Measurements from ENCODE around the gene RNF186.
"Not testable (repeated sequence)": the region's sequence is repeated elsewhere in the genome, so short reads cannot be mapped to it uniquely, and the experiment has no call there.

RNF186 gene

GRCh38 chr1:19824036-19824435 is 9.0 kb upstream of the RNF186 start:
- DNase-seq = no peak

- no peak for DNase-seq
These were observed 4.6 kb upstream of the RNF186 start for GRCh38 chr1:19819701-19820100.

DNA sequence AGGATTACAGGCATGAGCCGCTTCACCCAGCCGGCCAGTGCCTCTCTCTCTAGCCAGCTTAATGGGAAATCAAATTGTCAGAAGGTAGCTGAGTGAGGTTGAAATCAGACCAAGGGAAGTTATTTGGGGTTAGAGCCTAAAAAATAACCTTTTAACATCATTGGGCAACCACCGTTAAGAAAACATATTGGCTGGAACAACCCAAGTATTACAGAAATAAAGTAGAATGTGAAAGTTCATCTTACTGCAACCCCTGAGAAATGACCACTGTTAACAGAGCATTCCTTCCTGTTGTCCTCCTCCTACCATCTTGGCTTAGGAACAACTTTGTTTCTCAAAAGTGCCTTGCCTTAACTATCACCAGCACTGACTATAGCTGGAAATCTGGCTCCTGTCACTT is 3.2 kb upstream of the RNF186 start:
- no peak for DNase-seq

GRCh38 chr1:19817160-19817559 is 2.1 kb upstream of the RNF186 start:
- no peak for DNase-seq

GRCh38 chr1:19816737-19817086 is 1.6 kb upstream of the RNF186 start:
- not testable (repeated sequence) for DNase-seq

DNA sequence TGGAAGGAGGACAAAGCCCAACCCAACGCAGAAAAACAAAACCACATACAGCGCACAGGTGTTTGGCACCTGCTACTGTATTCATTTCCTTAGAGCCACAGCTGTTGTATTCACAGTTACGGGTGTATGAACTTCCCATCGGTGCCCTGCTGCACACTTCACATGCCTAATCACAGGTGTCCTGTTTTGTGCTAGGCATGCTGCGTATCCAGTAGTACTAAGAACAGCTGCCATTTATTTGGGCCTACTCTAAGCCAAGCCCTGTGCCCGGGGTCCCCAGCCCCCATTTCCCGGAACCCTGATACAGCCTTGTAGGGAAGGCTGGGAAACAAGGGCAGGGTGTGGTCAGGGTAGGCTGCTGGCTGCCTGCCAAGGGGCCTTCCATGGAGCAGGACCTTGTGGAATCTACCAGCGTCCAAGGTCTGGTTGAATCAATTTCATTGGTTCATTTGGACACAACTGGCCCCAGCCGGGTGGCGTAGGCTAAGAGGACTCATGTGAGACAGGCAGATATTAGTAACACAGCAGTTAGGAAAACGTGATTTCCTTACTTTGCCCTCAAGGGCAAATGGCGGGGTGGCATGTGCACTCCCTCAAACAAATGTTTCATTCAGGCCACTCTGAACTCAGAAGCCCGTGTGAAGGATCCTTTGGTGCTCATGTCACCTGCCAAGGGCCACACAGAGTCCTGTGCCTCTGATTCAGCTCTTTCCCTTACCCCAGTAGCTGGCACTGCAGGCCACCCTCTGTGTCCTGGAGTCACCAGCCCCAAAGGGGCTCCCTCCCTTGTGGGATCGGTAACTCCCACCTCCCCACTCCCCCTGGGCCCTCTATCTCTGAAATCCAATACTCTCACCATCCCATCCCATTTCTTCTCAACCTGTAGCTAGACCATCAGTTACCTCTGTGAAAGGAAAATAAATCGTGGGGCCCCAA is 986 bp upstream of the RNF186 start:
- DNase-seq = no peak

DNA sequence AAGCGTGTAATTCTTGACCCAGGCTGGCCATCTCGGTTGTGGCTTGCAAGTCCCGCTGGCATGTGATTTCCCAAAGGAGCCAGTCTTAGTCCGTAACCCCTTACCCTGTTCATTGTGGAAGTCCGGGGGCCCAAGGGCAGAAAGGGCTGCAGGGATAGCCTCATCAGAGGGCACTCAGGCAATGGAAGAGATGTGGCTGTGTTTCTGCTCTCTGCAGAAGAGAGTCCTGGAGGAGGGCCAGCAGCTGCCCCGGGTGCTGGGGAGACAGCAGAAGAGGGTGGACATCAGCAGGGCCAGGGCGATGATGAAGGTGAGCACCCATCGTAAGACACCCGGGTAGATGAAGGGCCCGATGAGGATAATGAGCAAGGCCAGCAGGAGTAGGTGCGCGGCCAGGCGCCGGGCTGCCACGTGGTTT is 830 bp downstream of the RNF186 start:
- no peak for DNase-seq

DNA sequence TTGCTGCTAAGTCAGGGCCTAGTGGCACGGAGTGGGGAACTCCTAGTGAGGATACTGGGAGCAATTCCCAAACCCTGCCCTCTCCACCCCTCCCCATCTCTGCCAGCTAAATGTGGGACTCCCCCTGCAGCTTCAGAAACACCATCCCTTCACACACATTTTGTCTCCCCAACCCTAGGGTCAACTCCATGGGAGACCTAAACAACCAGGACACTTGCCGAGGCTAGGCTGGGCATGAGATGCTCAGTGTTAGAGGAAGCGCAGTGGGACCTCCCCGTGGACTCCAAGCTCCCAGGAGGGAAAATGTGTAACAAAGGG is 1.5 kb downstream of the RNF186 start:
- no peak for DNase-seq

- DNase-seq = no peak
These were observed 2.0 kb downstream of the RNF186 start for GRCh38 chr1:19812875-19813642.

DNA sequence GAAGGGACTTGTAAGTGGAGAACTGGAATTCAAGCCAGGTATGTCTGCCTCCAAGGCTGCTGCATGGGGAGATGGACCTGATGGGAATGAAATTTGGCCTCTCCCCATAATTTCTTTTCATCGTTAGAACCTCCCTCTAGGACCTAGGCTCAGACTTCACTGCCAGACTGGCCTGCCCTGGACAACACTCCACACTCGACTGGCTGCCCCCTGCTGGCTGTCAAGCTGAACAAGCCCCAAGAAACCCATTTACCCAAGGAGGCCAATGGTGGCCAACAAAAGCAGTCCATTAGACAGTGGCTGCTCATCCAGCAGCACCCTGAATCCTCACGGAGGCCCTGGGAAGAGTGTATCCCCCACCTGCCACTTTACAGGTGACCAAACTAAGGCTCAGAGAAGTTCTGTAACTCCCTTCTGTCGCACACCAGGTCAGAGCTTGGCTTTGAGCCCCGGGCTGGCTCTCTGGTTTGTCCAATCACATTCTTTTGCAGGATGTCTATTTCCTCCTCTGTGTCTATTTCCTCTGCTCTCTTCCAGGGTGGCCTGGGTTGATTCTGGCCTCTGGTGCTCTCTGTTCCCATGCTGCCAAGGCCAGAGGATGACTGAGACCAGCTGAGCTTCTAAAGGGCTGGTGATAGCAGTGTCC is 3.8 kb downstream of the RNF186 start:
- DNase-seq = peak; percentile 9 to 39

DNA sequence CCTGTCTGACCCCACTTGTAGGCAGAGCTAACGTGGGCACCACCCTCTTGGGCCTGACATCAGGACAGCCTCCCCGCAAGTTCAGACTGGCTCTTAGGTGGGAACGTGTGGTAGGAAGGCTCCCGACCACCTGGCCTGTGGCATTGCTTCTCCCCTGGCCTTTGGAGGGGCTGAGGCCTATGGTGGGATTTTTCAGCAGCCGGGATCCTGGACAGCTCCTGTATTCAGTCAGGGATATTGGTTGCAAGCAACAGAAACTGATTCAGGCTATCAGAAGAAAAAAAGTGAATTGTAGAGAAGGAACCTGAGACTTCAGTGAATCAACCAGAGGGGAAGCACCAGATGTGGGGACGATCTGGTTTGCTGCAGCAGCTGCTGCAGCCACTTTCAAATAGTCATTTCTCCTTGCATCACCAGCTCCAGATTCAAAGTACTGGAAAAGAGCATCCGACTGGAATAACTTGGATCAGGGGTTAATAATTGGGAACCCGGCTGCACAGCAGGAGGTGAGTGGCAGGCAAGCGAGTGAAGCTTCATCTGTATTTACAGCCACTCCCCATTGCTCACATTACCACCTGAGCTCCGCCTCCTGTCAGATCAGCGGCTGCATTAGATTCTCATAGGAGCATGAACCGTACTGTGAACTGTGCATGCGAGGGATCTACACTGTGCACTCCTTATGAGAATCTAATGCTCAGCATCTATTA is 5.9 kb downstream of the RNF186 start:
- no peak for DNase-seq

- no peak for DNase-seq
These were observed 6.7 kb downstream of the RNF186 start for GRCh38 chr1:19808351-19808750.

DNA sequence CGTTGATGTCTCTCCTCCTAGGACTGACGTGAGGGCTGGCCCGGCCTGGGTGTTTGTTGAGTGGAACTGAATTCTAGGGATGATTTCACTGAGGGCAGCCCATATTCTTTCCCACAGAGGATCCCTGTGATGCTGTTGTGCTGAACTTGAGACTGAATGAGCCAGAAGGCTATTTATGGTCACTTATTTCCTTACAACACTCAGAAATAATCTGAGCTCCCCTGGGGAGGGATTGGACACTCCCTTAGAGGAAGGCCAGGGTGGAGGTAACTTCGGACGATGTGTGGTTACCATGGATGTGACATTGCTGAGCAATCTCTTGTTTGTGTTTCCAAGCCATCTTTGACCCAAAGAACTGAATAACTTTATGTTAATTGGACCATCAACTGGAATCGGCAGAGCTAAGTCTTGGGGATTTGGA is 10.2 kb downstream of the RNF186 start:
- DNase-seq = no peak

DNA sequence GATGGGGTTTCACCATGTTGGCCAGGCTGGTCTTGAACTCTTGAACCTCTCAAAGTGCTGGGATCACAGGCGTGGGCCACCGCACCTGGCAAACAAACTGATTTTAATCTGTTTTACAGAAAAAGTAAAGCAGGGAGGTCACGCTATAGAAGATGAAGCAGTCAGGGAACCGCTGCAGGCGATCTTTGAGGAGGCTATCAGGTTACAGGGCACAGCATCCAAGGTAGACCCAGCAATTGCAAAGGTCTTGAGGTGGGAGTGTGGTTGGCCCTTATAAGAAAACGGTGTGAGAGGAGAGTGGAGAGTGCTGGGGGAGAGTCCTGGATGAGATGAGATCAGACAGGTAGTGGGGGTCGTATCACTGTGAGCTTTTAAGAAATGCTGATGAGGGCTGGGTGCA is 12.8 kb downstream of the RNF186 start:
- DNase-seq = no peak

DNA sequence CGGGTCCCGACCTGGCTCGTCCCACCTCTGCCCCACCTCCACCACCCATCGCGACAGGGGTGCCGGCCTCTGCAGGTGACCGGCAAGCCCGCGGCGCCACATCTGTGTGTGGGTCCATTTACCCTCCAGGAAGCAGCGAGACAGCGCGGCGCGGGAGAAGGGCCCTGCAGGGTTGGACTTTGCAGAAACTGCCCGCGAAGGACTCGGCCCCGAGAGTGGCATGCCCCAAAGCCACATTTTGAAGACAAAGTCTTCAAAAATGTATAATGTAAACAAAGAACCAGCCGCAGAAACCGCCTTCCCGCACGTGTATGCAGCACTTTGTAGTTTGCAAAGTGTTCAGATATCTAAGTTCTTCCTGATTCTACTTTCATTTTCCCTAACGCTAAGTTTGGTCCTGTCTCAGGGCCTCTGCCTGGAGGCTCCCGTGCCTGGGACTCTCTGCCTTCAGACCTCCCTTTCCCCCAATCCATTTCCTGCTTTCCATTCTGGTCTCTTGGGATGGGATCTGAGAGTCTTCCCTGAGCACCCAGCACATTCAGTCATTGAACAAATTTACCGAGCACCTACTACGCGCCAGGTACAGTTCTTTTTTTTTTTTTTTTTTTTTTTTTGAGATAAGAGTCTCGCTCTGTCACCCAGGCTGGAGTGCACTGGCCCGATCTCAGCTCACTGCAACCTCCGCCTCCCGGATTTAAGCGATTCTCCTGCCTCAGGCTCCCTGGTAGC is 14.8 kb downstream of the RNF186 start:
- peak in 1 of 2 experiments; percentile 2 for DNase-seq

- peak in 1 of 2 experiments; percentile 8 for DNase-seq
These were observed 15.6 kb downstream of the RNF186 start, which contains the start of gene TMCO4 for GRCh38 chr1:19799230-19800075. Gene TMCO4 (minus strand): TSS chr1:19799916. CDS start chr1:19780758, 19,158 bp downstream.

DNA sequence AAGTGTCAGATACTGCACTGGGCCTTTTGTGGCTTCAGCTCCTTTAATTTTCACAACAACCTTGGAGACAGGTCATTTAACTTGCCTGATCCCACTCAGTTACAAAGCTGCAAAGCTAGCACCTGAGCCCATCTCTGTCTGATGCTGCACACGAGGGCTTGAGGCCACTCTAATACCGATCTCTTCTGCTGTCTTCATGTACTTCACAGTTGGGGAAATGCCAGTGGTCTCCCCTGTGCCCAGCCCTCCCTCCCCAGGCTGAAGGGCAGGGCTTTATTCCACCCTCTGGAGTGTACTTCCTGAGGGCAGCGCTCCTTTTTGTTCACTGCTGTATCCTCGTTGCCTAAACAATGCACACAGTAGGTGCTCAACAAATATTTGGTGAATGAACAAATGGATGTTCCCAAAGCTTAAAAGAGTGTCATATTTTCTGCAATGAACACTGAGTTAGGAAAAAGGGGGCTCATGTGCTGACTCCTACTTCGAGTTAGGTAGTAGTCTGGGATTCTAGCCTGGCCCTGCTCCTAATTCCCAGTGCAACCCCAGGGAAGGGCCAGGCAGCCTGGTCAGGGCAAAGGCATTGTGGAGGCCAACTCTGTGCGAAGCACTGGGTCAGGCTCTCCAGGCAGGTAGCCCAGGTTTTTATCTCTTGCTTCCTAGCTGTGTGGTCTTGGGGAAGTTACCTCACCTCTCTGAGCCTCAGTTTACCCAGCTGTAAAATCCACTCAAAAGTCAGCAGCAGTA is 16.4 kb downstream of the RNF186 start:
- no peak for DNase-seq

DNA sequence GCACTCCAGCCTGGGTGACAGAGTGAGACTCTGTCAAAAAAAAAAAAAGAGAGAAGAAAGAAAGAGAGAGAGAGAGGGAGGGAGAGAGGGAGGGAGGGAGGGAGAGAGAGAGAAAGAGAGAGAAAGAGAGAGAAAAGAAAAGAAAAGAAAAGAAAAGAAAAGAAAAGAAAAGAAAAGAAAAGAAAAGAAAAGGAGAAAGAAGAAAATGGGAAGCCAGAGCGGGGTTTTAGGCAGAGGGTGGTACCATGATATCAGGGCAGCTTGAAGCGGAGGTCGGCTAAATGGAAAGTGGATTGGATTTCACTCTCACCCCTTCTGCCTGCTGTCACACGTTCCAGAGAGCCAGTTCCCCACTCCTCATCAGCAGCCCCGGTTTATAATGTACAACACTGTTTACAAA is 17.3 kb downstream of the RNF186 start:
- no peak for DNase-seq

GRCh38 chr1:19794583-19794982 is 20.5 kb downstream of the RNF186 start:
- no peak for DNase-seq

DNA sequence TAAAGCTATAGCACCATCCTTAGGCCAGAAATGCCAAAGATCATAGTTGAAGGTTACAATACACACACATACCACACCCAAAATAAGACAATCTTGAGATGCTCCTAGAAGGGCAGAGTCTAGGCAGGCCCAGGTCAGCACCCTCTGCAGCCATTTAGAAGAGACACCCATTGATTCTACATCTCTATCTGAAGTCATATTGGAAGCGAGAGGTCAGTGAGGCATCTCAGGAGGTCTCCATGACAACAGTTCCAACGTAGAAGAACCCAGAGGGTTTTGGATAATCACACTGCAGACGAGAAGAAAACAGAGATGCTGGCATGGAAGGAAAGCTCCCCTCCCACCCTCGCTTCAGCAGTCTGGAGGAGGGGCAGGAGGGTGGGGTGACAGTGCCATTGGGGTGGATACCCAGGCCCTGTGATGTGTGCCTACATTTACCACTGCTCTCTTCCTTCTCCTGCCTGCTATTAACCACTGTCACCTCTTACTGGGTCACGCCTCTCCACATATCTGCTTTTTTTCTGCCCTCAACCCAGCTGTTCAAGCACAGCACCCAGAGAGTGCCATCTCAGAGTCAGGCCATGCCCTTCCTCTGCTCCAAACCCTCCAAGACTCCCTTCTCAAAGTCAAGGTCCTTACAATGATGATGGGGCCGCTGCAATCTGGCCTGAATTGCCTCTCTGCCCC is 21.6 kb downstream of the RNF186 start:
- no peak for DNase-seq
